ENCODE results near the gene SLCO4A1.

SLCO4A1 gene

DNA sequence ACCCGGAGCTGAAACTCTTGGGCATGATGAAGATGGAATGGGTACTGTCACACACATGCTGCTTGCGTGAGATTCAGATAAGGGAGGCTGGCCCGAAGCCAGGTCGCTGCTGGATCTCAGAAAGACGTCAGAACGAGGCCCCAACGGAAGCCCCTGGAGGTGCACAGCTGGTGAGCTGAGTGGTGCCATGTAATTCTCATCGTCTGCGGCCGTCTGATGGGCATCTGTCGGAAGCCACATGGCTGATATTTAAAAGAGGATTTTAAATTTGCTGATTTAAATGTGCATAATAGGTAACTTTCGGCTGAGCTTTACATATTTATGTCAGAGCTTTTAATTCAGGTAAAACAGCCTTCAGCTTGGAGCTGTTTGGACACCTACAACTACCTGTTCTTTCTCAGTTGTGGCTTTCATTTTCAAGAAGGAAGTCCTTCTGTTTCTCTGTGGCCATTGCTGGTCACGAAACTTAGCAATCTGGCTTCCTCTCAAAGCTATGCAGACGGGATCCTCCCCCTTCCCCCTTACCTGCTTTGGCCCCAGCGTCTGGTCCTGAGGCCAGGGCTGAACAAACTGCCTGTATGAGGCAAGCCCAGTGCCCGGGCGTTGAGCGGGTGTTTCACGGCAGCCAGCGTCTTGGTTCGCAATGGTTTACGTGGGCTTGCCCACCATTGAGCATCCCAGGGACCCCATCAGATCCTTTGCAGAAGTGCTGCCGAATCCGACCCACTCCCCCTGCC, 9.2 kb downstream of the SLCO4A1 start:
- peak overlapping the region; percentile 31 for H3K4me3 ChIP-seq (ENCODE audit: low read depth, low read length)
- TF ChIP-seq, protein P1, sequence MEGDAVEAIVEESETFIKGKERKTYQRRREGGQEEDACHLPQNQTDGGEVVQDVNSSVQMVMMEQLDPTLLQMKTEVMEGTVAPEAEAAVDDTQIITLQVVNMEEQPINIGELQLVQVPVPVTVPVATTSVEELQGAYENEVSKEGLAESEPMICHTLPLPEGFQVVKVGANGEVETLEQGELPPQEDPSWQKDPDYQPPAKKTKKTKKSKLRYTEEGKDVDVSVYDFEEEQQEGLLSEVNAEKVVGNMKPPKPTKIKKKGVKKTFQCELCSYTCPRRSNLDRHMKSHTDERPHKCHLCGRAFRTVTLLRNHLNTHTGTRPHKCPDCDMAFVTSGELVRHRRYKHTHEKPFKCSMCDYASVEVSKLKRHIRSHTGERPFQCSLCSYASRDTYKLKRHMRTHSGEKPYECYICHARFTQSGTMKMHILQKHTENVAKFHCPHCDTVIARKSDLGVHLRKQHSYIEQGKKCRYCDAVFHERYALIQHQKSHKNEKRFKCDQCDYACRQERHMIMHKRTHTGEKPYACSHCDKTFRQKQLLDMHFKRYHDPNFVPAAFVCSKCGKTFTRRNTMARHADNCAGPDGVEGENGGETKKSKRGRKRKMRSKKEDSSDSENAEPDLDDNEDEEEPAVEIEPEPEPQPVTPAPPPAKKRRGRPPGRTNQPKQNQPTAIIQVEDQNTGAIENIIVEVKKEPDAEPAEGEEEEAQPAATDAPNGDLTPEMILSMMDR (IDR thresholded peaks at IDR 0.05; ENCODE audit: borderline replicate concordance, insufficient read depth, low read depth, low read length): no peak

DNA sequence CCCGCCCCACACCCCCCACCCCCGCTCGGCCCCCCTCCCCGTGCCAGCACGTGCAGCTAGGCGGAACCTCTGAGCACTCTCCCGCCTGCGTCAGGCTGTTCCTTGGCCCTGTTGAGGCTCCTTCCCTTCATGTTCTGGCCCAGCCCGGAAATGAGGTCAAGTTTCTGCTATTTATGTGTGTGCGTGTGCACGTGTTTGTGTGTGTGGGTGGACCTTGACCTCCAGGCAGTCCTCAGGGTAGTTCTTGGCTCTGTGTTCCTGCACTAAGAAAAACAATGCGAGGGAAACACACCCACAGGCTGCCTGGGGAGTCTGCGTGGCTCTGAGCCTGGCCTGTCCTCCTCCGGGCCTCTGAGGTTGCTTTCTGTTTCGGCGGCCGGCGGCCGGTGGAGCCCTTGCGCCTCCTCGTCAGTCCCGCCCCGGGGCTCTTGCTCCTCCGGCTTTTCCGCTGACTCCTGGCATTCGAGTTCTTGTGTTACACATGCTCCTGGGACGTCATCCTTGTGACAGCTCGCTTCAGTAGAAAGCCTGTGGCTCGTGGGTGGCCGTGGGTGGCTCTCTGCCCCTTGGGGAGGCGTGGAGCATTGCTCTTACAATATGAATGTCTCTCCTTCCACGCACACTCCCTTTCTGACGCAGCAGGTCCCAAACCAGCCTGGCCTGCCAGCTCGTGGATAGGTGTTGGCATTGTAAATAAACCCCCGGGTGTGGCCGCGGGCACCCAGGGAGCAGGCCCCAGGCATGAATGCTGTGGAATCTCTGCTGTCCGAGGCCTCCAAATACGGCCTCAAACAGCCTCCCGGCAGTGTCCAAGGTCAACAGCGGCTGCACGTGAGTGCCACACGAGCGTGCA, 10.0 kb downstream of the SLCO4A1 start:
- TF ChIP-seq, protein P1 (IDR thresholded peaks at IDR 0.05; ENCODE audit: borderline replicate concordance, insufficient read depth, low read depth, low read length): no peak
- peak overlapping the region; percentile 34 for H3K4me3 ChIP-seq (ENCODE audit: low read depth, low read length)

DNA sequence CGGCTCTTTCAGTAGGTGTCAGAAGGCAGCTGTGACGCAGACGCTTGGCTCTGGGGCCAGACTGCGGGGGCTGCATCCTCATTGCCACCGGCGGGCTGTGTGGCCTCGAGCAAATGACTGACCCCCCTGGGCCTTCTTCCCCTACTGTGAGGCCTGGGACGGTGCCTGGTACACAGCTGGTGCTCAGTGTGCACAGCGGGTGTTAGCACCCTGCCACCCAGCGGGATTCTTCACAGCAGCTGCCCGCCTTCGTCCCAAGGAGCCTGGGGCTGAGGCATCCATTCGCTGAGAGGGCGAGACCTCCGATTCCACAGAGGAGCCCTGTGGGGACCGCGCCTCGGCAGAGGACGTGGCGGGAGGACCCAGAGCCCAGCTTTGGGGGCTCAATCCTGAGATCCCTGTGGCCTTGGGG, 10.6 kb downstream of the SLCO4A1 start:
- TF ChIP-seq, protein P1 (IDR thresholded peaks at IDR 0.05; ENCODE audit: borderline replicate concordance, insufficient read depth, low read depth, low read length): no peak
- no peak overlapping the region for H3K4me3 ChIP-seq (ENCODE audit: low read depth, low read length)

DNA sequence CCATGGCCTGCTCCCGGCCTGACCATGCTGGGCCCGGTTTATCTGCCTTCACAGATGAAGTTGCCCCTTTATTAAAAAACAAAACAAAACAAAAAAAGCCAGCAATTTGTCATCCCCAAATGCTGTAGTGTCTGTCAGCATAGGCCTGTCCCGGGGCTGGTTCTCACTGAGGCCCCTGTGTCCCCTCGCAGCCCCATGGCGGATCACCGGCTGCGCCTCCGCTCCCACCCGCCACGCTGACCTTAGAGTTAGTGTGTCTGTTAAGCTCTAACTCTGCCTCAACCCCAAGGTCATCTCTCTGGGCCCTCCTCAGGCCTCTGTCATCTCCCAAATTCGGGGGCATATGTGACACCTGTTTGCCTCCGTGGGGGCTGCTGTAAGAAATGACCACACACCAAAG, 11.1 kb downstream of the SLCO4A1 start:
- TF ChIP-seq, protein P1 (IDR thresholded peaks at IDR 0.05; ENCODE audit: borderline replicate concordance, insufficient read depth, low read depth, low read length): no peak

DNA sequence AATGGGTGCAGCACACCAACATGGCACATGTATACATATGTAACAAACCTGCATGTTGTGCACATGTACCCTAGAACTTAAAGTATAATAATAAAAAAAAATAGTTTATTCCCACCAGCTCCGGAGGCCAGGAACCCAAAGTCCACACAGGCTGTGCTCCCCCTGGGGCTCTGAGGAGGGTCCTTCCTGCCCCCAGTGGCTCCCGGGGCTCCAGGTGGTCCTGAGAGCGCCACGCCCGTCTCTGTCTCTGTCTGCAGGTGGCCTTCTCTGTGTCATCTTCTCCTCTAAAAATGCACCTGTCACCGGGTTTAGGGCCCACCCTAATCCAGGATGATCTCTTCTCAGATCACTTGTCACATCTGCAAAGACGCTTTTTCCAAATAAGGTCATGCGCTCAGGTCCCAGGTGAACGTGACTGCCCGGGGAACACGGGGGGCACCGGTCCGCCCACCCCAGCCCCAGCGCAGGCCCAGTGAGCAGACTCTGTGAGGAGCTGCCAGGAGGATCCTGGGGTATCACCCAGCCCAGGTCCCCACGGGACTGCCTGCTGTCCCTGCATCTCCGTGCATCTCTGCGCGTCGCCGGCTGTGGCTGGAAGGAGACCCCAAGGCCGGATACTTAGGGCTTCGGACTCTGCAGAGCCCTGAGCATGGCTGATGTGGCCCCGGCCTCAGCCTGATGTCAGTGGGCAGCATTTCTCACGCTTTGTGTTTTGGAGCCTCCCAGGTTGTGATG, 11.8 kb downstream of the SLCO4A1 start:
- TF ChIP-seq, protein P1 (IDR thresholded peaks at IDR 0.05; ENCODE audit: borderline replicate concordance, insufficient read depth, low read depth, low read length): no peak
- no peak overlapping the region for H3K4me3 ChIP-seq (ENCODE audit: low read depth, low read length)

More for the DNA sequence above, 11.1 kb downstream of the SLCO4A1 start:
- H3K4me3 ChIP-seq (ENCODE audit: low read depth, low read length): no peak overlapping the region

DNA sequence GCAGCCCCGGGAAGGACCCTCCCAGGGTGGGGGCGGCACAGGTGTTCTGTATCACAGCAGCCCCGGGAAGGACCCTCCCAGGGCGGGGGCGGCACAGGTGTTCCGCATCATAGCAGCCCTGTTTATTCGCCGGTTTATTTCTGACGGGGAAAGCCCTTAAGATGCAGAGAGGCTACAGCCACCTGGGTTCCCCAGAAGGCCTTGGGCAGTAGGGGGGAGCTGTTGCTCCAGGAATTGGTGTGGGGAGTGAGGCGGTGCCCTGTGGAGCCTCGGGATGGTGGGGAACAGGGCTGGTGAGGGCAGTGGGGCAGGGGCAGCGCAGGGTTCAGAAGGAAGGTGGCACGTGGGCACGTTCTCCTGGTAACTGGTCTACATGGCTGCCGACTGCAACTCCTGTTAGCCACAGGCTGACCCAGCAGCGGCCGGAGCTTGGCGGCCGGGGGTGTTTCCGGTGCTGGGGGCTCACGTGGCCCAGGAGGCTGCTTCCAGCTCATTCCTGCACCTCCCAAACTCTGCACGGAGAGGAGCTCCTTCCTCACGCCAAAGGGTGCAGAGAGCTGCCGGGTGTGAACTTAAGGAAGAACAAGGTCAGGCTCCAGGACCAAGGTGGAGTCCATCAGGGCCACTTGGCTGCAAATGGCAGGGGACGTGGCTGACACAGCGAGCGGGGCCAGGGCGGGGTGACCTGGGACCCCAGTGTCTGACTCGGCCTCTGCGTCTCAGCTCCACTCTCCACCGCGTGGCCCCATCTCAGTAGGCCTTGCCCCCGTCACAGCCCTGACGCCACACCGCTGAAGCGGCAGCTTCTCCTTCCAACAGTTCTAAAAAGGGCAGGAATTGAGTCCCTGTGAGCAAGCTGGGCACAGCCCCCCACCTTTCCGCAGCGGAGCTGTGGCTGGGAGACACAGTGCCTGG, 13.2 kb downstream of the SLCO4A1 start:
- TF ChIP-seq, protein P1 (IDR thresholded peaks at IDR 0.05; ENCODE audit: borderline replicate concordance, insufficient read depth, low read depth, low read length): no peak
- no peak overlapping the region for H3K4me3 ChIP-seq (ENCODE audit: low read depth, low read length)

Measured in GM12875 (cell line).